ENCODE results near the gene MUTYH. TPM values are rescaled to one million over a fixed set of nuclear protein-coding genes. Genes with fewer than 3 reads are reported as not detected.

The MUTYH gene
- total RNA-seq, 1 donor from 2014 or later, result 61.9 TPM

DNA sequence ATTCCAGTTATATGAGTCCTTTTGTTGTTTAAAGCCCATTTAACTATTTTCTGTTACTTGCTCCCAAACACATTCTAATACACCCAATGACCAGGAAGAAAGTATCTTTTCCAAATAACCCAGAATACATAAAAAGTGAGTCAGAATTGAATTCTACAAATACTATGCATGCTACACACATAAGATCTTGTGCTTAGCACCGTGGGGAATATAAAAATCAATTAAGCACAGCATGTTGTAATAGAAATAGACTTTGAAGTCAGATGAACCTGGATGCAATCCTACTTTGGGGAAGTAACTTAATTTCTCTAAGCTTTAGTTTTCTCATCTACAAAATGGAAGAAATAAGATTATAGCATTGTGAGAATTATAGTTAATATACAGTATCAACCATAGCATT, 40.5 kb upstream of the MUTYH start:
- DNase-seq (ENCODE audit: low read depth, low spot score), result no peak
- Mint-ChIP-seq H3K27me3 (ENCODE audit: low read depth) (no peaks in the 10 kb centered on the region), H3K27ac (ENCODE audit: unreplicated experiment) (no peak overlapping the region), H3K4me3 (no peak overlapping the region), H3K9me3 (no peaks in the 10 kb centered on the region), H3K36me3 (ENCODE audit: low read depth) (no peaks in the 10 kb centered on the region), H3K4me1 (no peaks in the 10 kb centered on the region)
- TF ChIP-seq, protein P1, sequence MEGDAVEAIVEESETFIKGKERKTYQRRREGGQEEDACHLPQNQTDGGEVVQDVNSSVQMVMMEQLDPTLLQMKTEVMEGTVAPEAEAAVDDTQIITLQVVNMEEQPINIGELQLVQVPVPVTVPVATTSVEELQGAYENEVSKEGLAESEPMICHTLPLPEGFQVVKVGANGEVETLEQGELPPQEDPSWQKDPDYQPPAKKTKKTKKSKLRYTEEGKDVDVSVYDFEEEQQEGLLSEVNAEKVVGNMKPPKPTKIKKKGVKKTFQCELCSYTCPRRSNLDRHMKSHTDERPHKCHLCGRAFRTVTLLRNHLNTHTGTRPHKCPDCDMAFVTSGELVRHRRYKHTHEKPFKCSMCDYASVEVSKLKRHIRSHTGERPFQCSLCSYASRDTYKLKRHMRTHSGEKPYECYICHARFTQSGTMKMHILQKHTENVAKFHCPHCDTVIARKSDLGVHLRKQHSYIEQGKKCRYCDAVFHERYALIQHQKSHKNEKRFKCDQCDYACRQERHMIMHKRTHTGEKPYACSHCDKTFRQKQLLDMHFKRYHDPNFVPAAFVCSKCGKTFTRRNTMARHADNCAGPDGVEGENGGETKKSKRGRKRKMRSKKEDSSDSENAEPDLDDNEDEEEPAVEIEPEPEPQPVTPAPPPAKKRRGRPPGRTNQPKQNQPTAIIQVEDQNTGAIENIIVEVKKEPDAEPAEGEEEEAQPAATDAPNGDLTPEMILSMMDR (conservative IDR thresholded peaks at IDR 0.05), result no peak

DNA sequence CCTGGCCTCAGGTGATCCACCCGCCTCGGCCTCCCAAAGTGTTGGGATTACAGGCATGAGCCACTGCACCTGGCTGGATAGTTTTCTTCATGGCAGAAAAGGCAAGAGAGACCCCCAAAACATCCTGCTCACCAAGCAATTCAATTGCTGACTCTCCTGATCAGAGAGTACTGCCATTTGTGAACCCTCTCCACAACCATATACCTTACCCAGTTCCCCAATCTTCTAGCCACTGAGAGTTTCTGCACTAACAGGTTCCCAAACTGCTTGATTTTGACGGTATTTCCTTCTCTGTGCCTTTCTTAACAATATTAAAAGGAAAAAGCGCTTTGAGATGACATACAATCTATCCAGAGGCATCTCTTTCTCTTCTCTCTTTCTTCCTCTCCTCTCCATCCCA, 39.9 kb upstream of the MUTYH start:
- Mint-ChIP-seq H3K4me1 (no peaks in the 10 kb centered on the region), H3K27ac (ENCODE audit: unreplicated experiment) (no peak overlapping the region), H3K4me3 (no peak overlapping the region), H3K27me3 (ENCODE audit: low read depth) (no peaks in the 10 kb centered on the region), H3K36me3 (ENCODE audit: low read depth) (no peaks in the 10 kb centered on the region), H3K9me3 (no peaks in the 10 kb centered on the region)
- no peak for DNase-seq (ENCODE audit: low read depth, low spot score)
- TF ChIP-seq, protein P1 (conservative IDR thresholded peaks at IDR 0.05), result no peak

DNA sequence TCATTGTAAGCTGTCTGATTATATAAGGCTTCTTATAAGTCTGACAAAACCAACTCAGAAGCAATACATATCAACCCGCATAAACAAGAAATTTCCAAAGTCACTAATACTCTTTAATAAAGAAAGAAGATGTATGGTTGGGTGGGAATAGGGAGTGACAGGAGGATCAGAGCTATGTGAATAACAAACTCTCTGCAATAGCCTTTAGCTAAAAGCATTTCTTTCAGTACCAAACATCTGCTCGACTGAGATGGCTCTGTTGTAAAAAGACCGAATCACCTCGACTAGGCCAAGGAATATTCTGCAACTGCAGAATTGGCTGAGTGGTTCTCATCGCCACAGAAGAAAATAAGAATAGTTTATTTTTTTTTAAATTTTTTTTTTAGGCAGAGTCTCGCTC, 39.3 kb upstream of the MUTYH start:
- no peak overlapping the region for H3K27ac Mint-ChIP-seq (ENCODE audit: unreplicated experiment)
- H3K4me3 Mint-ChIP-seq, result no peak overlapping the region
- TF ChIP-seq, protein P1 (conservative IDR thresholded peaks at IDR 0.05), result no peak

DNA sequence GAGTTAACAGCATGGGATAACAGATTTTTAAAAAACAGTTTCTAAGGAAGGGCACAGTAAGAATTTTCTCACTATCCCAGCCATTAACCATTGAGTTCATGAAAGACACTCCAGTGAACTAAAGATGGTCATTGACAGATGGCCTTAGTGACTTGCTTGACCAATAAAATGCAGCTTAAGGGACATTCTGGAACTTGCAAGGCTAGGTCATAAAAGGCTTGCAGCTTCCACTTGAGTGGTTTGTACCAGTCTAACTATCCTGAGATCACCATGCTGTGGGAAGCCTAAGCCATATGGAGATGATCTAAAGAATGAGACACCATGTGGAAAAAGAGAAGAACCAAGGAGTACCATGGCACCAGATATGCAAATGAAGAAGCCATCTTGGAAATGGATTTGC, 37.9 kb upstream of the MUTYH start:
- TF ChIP-seq, protein P1 (conservative IDR thresholded peaks at IDR 0.05), result no peak
- no peak for DNase-seq (ENCODE audit: low read depth, low spot score)
- H3K36me3 Mint-ChIP-seq (ENCODE audit: low read depth), result no peaks in the 10 kb centered on the region
- H3K27ac Mint-ChIP-seq (ENCODE audit: unreplicated experiment), result no peak overlapping the region
- peaks cover 5% of the 10 kb centered on the region for H3K27me3 Mint-ChIP-seq (ENCODE audit: low read depth)
- H3K9me3 Mint-ChIP-seq, result no peaks in the 10 kb centered on the region
- H3K4me3 Mint-ChIP-seq, result no peak overlapping the region
- no peaks in the 10 kb centered on the region for H3K4me1 Mint-ChIP-seq

More for the DNA sequence above, 39.3 kb upstream of the MUTYH start:
- Mint-ChIP-seq H3K4me1 (no peaks in the 10 kb centered on the region), H3K36me3 (ENCODE audit: low read depth) (no peaks in the 10 kb centered on the region), H3K27me3 (ENCODE audit: low read depth) (peaks cover 4% of the 10 kb centered on the region), H3K9me3 (no peaks in the 10 kb centered on the region)
- no peak for DNase-seq (ENCODE audit: low read depth, low spot score)

DNA sequence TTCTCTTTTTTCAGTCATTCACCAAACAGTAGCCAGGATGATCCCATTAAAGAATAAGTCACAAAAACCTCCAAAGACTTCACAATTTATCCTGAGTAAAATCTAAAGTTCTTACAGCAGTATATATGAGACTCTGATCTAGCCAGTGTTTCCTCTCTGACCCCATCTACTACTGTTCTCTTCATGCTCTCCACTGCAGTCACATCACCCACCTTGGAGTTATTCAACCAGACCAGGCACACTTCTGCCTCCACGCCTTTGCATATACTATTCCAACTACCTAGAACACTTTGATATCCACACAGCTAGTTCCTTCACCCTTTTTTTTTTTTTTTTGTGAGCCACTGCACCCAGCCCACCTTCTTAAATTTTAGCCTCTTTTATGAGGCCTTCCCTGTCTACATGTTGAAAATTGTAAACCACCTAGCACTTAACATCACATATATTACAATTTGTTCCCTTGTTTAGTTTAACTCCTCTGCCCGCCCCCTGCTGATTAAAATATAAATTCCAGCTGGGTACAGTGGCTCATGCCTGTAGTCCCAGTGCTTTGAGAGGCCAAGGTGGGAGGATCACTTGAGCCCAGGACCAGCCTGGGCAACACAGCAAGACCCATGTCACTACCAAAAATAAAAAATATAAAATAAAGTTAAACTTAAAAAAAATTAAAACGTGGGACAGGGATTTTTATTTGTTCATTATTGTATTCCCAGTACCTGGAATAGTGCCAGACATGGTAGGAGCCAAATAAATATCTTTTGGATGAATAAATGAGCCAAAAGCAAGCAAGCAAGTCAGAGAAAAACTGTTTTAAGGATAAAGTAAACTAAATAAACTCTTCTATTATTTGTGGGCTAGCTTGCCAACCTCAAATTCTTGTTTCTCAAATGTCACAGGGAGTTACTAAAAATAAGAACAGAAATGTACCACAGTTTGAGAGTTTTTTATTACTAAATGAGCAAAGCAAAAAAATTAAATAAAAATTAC, 35.2 kb upstream of the MUTYH start:
- Mint-ChIP-seq H3K36me3 (ENCODE audit: low read depth) (no peaks in the 10 kb centered on the region), H3K27ac (ENCODE audit: unreplicated experiment) (no peak overlapping the region), H3K27me3 (ENCODE audit: low read depth) (peaks cover 5% of the 10 kb centered on the region), H3K9me3 (no peaks in the 10 kb centered on the region), H3K4me1 (no peaks in the 10 kb centered on the region), H3K4me3 (no peak overlapping the region)
- no peak for DNase-seq (ENCODE audit: low read depth, low spot score)
- TF ChIP-seq, protein P1 (conservative IDR thresholded peaks at IDR 0.05), result no peak

Measured in neural crest cell (in vitro differentiated cells).